Ovary (tissue), 3 donors: Measurements from ENCODE around the gene DNAJC6.

Source experiments
- EP300 ChIP-seq: sonication (generic); formaldehyde crosslinking; IDR thresholded peaks from one replicate; pipeline ENCODE4 v1.6.1; 2017; ENCODE audit warnings: antibody characterized with exemption
- POLR2A ChIP-seq: fragments of 450-650 bp; IDR thresholded peaks from one replicate; pipeline ENCODE4 v1.6.1; 2017; ENCODE audit warnings: antibody characterized with exemption, mild to moderate bottlenecking, moderate library complexity
- TF ChIP-seq, protein P1 (sequence below), 3 donors: fragments of 450-650 bp in 2 of 3; fragments of 200-600 bp in 1 of 3; IDR thresholded peaks; one replicate each; pipeline versions ENCODE4 v1.5.1 to v1.8.0; 2016 to 2022; ENCODE audit warnings: antibody characterized with exemption in 3 of 3, mild to moderate bottlenecking in 1 of 3
- donor health status: DM: no; HTN: no; CAD: no.

DNA sequence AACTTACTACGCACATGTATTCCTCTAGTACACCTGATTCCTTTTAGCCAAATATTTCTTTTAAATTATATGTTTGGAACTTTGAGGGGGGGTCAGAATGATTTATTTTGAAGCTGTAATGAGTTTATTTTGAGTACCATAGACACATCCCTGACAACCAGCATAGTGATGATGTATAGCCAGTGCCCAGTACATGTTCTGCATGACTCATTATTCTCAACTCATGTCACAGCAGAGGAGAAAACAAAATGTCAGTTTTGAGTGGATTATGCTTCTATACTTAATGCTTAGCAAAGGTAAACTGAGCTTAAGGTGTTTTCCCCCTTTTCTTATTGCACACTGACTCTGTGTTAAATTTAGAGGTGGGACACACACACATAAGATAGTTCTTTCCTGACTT, 88.7 kb downstream of the DNAJC6 start:
- TF ChIP-seq, protein P1, sequence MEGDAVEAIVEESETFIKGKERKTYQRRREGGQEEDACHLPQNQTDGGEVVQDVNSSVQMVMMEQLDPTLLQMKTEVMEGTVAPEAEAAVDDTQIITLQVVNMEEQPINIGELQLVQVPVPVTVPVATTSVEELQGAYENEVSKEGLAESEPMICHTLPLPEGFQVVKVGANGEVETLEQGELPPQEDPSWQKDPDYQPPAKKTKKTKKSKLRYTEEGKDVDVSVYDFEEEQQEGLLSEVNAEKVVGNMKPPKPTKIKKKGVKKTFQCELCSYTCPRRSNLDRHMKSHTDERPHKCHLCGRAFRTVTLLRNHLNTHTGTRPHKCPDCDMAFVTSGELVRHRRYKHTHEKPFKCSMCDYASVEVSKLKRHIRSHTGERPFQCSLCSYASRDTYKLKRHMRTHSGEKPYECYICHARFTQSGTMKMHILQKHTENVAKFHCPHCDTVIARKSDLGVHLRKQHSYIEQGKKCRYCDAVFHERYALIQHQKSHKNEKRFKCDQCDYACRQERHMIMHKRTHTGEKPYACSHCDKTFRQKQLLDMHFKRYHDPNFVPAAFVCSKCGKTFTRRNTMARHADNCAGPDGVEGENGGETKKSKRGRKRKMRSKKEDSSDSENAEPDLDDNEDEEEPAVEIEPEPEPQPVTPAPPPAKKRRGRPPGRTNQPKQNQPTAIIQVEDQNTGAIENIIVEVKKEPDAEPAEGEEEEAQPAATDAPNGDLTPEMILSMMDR (IDR thresholded peaks at IDR 0.05): no peak
- TF ChIP-seq POLR2A (no peak), EP300 (no peak)
